ENCODE measurements around the gene ABI3BP.

Gene ABI3BP

GRCh38 chr3:100877286-100877685, 115.9 kb downstream of the ABI3BP start:
- no peaks in the 10 kb centered on the region for H3K4me1 ChIP-seq (ENCODE audit: control insufficient read depth, low read depth, low read length)
- no peak overlapping the region for H3K9ac ChIP-seq (ENCODE audit: low read length)
- no peaks in the 10 kb centered on the region for H3K9me3 ChIP-seq (ENCODE audit: control insufficient read depth, low read depth, low read length)
- no peak overlapping the region for H3K27ac ChIP-seq (ENCODE audit: low read length)
- H3K4me3 ChIP-seq (ENCODE audit: low read length), result no peak overlapping the region
- no peaks in the 10 kb centered on the region for H3K27me3 ChIP-seq (ENCODE audit: control insufficient read depth, insufficient read depth, low read length)
- H3K36me3 ChIP-seq (ENCODE audit: control insufficient read depth, low read depth, low read length), result no peaks in the 10 kb centered on the region

DNA sequence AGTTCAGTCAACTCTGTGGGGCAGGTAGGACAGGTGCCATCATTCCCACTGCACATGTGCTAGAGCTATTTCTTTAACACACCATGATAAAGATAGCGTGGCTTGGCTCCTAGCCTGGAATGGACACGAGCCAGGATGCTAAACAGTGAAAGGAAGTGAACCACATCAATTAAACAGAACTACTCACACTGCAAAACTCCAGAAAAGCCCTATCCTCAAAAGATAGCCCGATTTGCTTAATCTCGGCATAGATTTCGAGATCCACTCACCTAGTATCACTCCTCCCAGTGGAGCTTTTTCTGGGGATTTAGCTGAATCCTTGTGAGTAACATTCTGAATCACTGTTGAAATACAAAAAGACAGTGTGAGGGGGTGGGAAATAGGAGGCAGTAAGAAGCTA, 118.0 kb downstream of the ABI3BP start:
- Histone ChIP-seq H3K9ac (ENCODE audit: low read length) (no peak overlapping the region), H3K36me3 (ENCODE audit: control insufficient read depth, low read depth, low read length) (no peaks in the 10 kb centered on the region), H3K9me3 (ENCODE audit: control insufficient read depth, low read depth, low read length) (no peaks in the 10 kb centered on the region), H3K27me3 (ENCODE audit: control insufficient read depth, insufficient read depth, low read length) (no peaks in the 10 kb centered on the region), H3K4me3 (ENCODE audit: low read length) (no peak overlapping the region), H3K27ac (ENCODE audit: low read length) (no peak overlapping the region), H3K4me1 (ENCODE audit: control insufficient read depth, low read depth, low read length) (no peaks in the 10 kb centered on the region)

- no peak overlapping the region for H3K4me3 ChIP-seq (ENCODE audit: low read length)
Observed at GRCh38 chr3:100873611-100874010, 119.6 kb downstream of the ABI3BP start.

DNA sequence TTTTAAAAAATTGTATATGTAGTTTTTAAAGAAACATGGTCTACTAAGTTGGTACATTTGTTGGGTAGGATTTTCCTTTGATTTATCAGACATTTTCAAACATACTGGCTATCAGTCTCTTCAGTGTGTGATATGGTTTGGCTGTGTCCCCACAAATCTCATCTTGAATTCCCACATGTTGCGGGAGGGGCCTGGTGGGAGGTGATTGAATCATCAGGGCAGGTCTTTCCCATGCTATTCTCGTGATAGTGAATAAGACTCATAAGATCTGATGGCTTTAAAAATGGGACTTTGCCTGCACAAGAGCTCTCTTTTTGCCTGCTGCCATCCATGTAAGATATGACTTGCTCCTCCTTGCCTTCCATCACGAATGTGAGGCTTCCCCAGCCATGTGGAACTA, 121.9 kb downstream of the ABI3BP start:
- Histone ChIP-seq H3K9me3 (ENCODE audit: control insufficient read depth, low read depth, low read length) (no peaks in the 10 kb centered on the region), H3K4me1 (ENCODE audit: control insufficient read depth, low read depth, low read length) (no peaks in the 10 kb centered on the region), H3K9ac (ENCODE audit: low read length) (no peak overlapping the region), H3K27me3 (ENCODE audit: control insufficient read depth, insufficient read depth, low read length) (no peaks in the 10 kb centered on the region), H3K4me3 (ENCODE audit: low read length) (no peak overlapping the region), H3K36me3 (ENCODE audit: control insufficient read depth, low read depth, low read length) (no peaks in the 10 kb centered on the region), H3K27ac (ENCODE audit: low read length) (no peak overlapping the region)

More at GRCh38 chr3:100873611-100874010, 119.6 kb downstream of the ABI3BP start:
- no peaks in the 10 kb centered on the region for H3K4me1 ChIP-seq (ENCODE audit: control insufficient read depth, low read depth, low read length)
- no peak overlapping the region for H3K9ac ChIP-seq (ENCODE audit: low read length)
- H3K9me3 ChIP-seq (ENCODE audit: control insufficient read depth, low read depth, low read length), result no peaks in the 10 kb centered on the region
- H3K36me3 ChIP-seq (ENCODE audit: control insufficient read depth, low read depth, low read length), result no peaks in the 10 kb centered on the region
- no peak overlapping the region for H3K27ac ChIP-seq (ENCODE audit: low read length)
- H3K27me3 ChIP-seq (ENCODE audit: control insufficient read depth, insufficient read depth, low read length), result no peaks in the 10 kb centered on the region

- no peaks in the 10 kb centered on the region for H3K36me3 ChIP-seq (ENCODE audit: control insufficient read depth, low read depth, low read length)
- no peak overlapping the region for H3K9ac ChIP-seq (ENCODE audit: low read length)
- H3K27me3 ChIP-seq (ENCODE audit: control insufficient read depth, insufficient read depth, low read length), result no peaks in the 10 kb centered on the region
- no peak overlapping the region for H3K27ac ChIP-seq (ENCODE audit: low read length)
- no peaks in the 10 kb centered on the region for H3K4me1 ChIP-seq (ENCODE audit: control insufficient read depth, low read depth, low read length)
- no peaks in the 10 kb centered on the region for H3K9me3 ChIP-seq (ENCODE audit: control insufficient read depth, low read depth, low read length)
- H3K4me3 ChIP-seq (ENCODE audit: low read length), result no peak overlapping the region
Observed at GRCh38 chr3:100869787-100870186, 123.4 kb downstream of the ABI3BP start.

GRCh38 chr3:100868894-100869293, 124.3 kb downstream of the ABI3BP start:
- Histone ChIP-seq H3K36me3 (ENCODE audit: control insufficient read depth, low read depth, low read length) (no peaks in the 10 kb centered on the region), H3K27me3 (ENCODE audit: control insufficient read depth, insufficient read depth, low read length) (no peaks in the 10 kb centered on the region), H3K4me3 (ENCODE audit: low read length) (no peak overlapping the region), H3K27ac (ENCODE audit: low read length) (no peak overlapping the region), H3K4me1 (ENCODE audit: control insufficient read depth, low read depth, low read length) (no peaks in the 10 kb centered on the region), H3K9ac (ENCODE audit: low read length) (no peak overlapping the region), H3K9me3 (ENCODE audit: control insufficient read depth, low read depth, low read length) (no peaks in the 10 kb centered on the region)

DNA sequence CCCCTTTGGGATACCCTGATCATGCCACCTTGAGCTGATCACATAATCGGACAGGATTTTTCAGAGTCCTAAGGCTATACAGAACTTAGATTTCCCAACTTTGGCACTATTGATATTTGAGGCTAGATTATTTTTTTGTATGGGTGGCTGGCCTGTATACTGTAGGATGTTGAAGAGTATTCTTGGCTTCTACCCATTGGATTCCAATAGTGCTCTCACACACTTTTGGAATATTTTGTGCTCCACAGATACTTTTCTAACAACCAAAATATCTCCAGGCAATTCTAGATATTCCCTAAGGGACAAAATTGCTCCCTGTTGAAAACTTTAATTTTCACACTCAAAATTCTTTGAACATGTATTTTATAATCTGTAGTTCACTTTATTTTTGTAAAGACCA, 125.1 kb downstream of the ABI3BP start:
- H3K27ac ChIP-seq (ENCODE audit: low read length), result no peak overlapping the region

DNA sequence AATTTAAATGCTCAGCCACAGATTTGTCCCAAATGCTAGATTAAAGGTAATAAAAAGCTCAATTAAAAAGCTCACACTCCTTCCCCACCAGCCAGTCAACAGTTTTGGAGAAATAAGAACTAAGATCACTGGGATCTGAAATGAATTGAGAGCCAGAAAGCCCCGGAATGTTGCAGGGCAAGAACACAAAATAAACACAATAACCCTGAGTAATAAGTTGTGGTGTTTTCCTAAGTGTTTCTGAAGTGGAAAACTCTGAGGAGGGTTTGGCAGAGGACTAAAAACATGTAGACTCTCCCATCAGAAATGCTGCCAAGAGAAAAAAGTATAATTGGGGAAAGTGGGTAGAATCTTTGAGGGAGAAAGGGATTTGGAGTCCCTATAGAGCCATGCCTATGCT, 127.8 kb downstream of the ABI3BP start:
- H3K36me3 ChIP-seq (ENCODE audit: control insufficient read depth, low read depth, low read length), result no peaks in the 10 kb centered on the region
- no peak overlapping the region for H3K9ac ChIP-seq (ENCODE audit: low read length)
- no peak overlapping the region for H3K27ac ChIP-seq (ENCODE audit: low read length)
- no peak overlapping the region for H3K4me3 ChIP-seq (ENCODE audit: low read length)
- no peaks in the 10 kb centered on the region for H3K9me3 ChIP-seq (ENCODE audit: control insufficient read depth, low read depth, low read length)
- H3K4me1 ChIP-seq (ENCODE audit: control insufficient read depth, low read depth, low read length), result no peaks in the 10 kb centered on the region
- H3K27me3 ChIP-seq (ENCODE audit: control insufficient read depth, insufficient read depth, low read length), result no peaks in the 10 kb centered on the region

More for the DNA sequence above, 125.1 kb downstream of the ABI3BP start:
- H3K4me3 ChIP-seq (ENCODE audit: low read length), result no peak overlapping the region
- no peak overlapping the region for H3K9ac ChIP-seq (ENCODE audit: low read length)
- H3K27me3 ChIP-seq (ENCODE audit: control insufficient read depth, insufficient read depth, low read length), result no peaks in the 10 kb centered on the region
- no peaks in the 10 kb centered on the region for H3K4me1 ChIP-seq (ENCODE audit: control insufficient read depth, low read depth, low read length)
- H3K9me3 ChIP-seq (ENCODE audit: control insufficient read depth, low read depth, low read length), result no peaks in the 10 kb centered on the region
- no peaks in the 10 kb centered on the region for H3K36me3 ChIP-seq (ENCODE audit: control insufficient read depth, low read depth, low read length)

DNA sequence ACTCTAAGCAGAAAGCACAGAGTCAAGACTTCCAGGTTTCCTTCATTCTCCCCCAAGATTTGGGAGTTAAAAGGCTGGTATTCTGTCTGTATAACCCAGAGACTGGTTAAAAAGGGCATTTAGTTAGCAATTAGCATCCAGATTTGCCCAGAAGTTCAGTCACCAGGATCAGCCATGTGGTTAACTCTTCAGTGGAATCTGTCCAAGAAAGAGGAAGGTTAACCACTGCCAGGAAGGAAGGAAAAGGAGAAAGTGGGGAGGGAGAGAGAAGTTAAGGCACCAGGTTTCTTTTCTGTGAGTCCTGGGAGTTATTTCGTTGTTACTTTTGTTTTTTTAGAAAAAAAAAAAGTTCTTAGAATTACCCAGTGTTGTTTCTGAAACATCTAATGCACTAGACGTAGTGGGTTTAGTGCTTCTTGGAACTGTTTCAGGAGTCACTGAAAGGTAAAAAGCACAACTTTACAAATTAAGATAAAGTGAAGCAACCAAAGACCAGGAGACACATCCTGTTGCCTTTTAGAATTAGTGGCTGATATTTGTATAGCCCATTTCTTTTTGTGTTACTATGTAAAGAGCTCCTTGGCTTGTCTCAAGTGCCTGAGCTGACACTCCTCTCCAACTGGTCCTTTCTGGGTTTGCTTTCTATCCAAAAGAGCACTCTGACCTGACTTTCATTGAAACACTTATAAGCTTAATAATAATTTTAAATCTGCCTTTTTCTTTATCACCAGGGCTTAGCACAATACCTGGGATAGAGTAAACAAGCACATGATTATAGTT, 128.6 kb downstream of the ABI3BP start:
- Histone ChIP-seq H3K27ac (ENCODE audit: low read length) (no peak overlapping the region), H3K4me1 (ENCODE audit: control insufficient read depth, low read depth, low read length) (no peaks in the 10 kb centered on the region), H3K9me3 (ENCODE audit: control insufficient read depth, low read depth, low read length) (no peaks in the 10 kb centered on the region)

DNA sequence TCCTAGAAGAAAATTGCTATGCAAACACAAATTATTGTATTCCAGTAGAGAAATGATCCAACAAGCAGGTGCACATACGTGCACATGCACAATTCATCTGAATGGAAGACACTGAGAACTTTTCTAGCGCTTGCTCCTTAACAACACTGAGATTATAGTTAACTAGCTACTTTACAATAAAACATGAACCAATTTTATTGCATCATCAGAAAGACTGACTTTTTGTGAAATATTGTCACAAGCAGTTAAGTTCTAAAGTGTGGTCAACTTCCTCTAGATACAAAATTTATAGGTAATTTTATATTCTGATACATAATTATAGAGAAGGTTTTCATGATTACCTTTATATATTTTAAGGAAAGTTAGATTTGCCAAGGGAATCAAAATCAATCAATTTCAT, 135.4 kb downstream of the ABI3BP start:
- Histone ChIP-seq H3K9me3 (ENCODE audit: control insufficient read depth, low read depth, low read length) (no peaks in the 10 kb centered on the region), H3K9ac (ENCODE audit: low read length) (no peak overlapping the region), H3K36me3 (ENCODE audit: control insufficient read depth, low read depth, low read length) (no peaks in the 10 kb centered on the region), H3K27me3 (ENCODE audit: control insufficient read depth, insufficient read depth, low read length) (no peaks in the 10 kb centered on the region), H3K27ac (ENCODE audit: low read length) (no peak overlapping the region), H3K4me3 (ENCODE audit: low read length) (no peak overlapping the region), H3K4me1 (ENCODE audit: control insufficient read depth, low read depth, low read length) (no peaks in the 10 kb centered on the region)

More for the DNA sequence above, 128.6 kb downstream of the ABI3BP start:
- H3K36me3 ChIP-seq (ENCODE audit: control insufficient read depth, low read depth, low read length), result no peaks in the 10 kb centered on the region
- H3K27me3 ChIP-seq (ENCODE audit: control insufficient read depth, insufficient read depth, low read length), result no peaks in the 10 kb centered on the region
- H3K4me3 ChIP-seq (ENCODE audit: low read length), result no peak overlapping the region
- H3K9ac ChIP-seq (ENCODE audit: low read length), result no peak overlapping the region

GRCh38 chr3:100856821-100857220, 136.4 kb downstream of the ABI3BP start:
- H3K27ac ChIP-seq (ENCODE audit: low read length), result no peak overlapping the region
- H3K4me3 ChIP-seq (ENCODE audit: low read length), result no peak overlapping the region
- no peaks in the 10 kb centered on the region for H3K36me3 ChIP-seq (ENCODE audit: control insufficient read depth, low read depth, low read length)
- H3K4me1 ChIP-seq (ENCODE audit: control insufficient read depth, low read depth, low read length), result no peaks in the 10 kb centered on the region
- no peaks in the 10 kb centered on the region for H3K9me3 ChIP-seq (ENCODE audit: control insufficient read depth, low read depth, low read length)
- H3K9ac ChIP-seq (ENCODE audit: low read length), result no peak overlapping the region
- no peaks in the 10 kb centered on the region for H3K27me3 ChIP-seq (ENCODE audit: control insufficient read depth, insufficient read depth, low read length)

DNA sequence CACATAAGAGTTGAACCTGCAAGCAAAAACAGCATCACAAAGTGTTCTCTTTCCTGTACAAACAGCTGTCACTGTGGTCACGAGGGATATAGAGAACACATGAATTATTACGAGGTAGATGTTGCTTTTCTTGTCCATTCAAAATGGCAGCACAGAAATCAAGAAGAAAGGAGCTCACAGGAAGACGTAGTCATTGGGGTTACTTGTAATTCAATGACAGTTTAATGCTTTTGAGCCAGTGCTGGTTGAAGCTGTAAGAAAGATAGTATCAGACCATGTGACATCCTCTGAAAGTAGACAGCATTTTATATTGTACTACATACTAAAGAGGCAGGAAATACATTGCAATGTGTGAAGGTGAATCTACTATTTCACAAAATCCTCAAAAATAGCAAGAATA, 140.4 kb downstream of the ABI3BP start:
- no peaks in the 10 kb centered on the region for H3K9me3 ChIP-seq (ENCODE audit: control insufficient read depth, low read depth, low read length)
- no peak overlapping the region for H3K27ac ChIP-seq (ENCODE audit: low read length)
- no peak overlapping the region for H3K9ac ChIP-seq (ENCODE audit: low read length)
- H3K4me1 ChIP-seq (ENCODE audit: control insufficient read depth, low read depth, low read length), result no peaks in the 10 kb centered on the region
- no peak overlapping the region for H3K4me3 ChIP-seq (ENCODE audit: low read length)
- H3K36me3 ChIP-seq (ENCODE audit: control insufficient read depth, low read depth, low read length), result no peaks in the 10 kb centered on the region
- no peaks in the 10 kb centered on the region for H3K27me3 ChIP-seq (ENCODE audit: control insufficient read depth, insufficient read depth, low read length)
